RWPE2 (cell line): Measurements from ENCODE around the gene ST3GAL3.
A peak's percentile ranks its signal among the peaks of the same experiment; 100 is the strongest.

Experiments used
- ATAC-seq: fragments of 200-7000 bp; cut with Tn5 transposase; 3 replicates; pipeline ENCODE4 v1.9.1; 2021; ENCODE audit warnings: low read depth
- DNase-seq: peaks from one replicate; pipeline ENCODE4 v3.0.0-alpha.2; 2020; ENCODE audit warnings: low spot score
- H3K27ac ChIP-seq: fragments of 450-650 bp; 2 replicates; pipeline ENCODE4 v1.5.1; 2017; ENCODE audit warnings: mild to moderate bottlenecking; ENCODE audit not compliant: poor library complexity, severe bottlenecking
- H3K27me3 ChIP-seq: fragments of 250-450 bp; sonication (Bioruptor Pico); 2 replicates; pipeline ENCODE4 v1.5.1; 2021; ENCODE audit warnings: mild to moderate bottlenecking, moderate library complexity; ENCODE audit not compliant: insufficient read depth, poor library complexity, severe bottlenecking
- H3K36me3 ChIP-seq: fragments of 250-450 bp; sonication (Bioruptor Pico); 2 replicates; pipeline ENCODE4 v1.5.1; 2020; ENCODE audit warnings: low read depth, mild to moderate bottlenecking, moderate library complexity
- H3K4me1 ChIP-seq: fragments of 250-450 bp; sonication (Bioruptor Pico); 2 replicates; pipeline ENCODE4 v1.5.1; 2021; ENCODE audit warnings: mild to moderate bottlenecking, moderate library complexity; ENCODE audit not compliant: insufficient read depth, poor library complexity, severe bottlenecking
- H3K4me3 ChIP-seq: fragments of 250-450 bp; sonication (Bioruptor Pico); 2 replicates; pipeline ENCODE4 v1.5.1; 2021; ENCODE audit warnings: mild to moderate bottlenecking, moderate library complexity; ENCODE audit not compliant: severe bottlenecking
- H3K9me3 ChIP-seq: fragments of 250-450 bp; sonication (Bioruptor Pico); 2 replicates; pipeline ENCODE4 v1.5.1; 2021; ENCODE audit warnings: mild to moderate bottlenecking, moderate library complexity; ENCODE audit not compliant: severe bottlenecking
- CTCF ChIP-seq: fragments of 450-650 bp; IDR thresholded peaks from one replicate; pipeline ENCODE4 v1.5.1; 2017; ENCODE audit warnings: mild to moderate bottlenecking, moderate library complexity; ENCODE audit not compliant: poor library complexity, severe bottlenecking

Gene ST3GAL3

GRCh38 chr1:43731867-43732531, 24.7 kb downstream of the ST3GAL3 start:
- TF ChIP-seq CTCF, result no peak
- DNase-seq, result no peak
- H3K27ac ChIP-seq, result no peak overlapping the region
- H3K36me3 ChIP-seq, result peaks cover 9% of the 10 kb centered on the region
- H3K4me3 ChIP-seq, result no peak overlapping the region
- no peaks in the 10 kb centered on the region for H3K27me3 ChIP-seq
- no peak for ATAC-seq
- no peaks in the 10 kb centered on the region for H3K9me3 ChIP-seq
- H3K4me1 ChIP-seq, result no peaks in the 10 kb centered on the region

GRCh38 chr1:43736819-43737218, 29.5 kb downstream of the ST3GAL3 start:
- H3K27me3 ChIP-seq, result no peaks in the 10 kb centered on the region
- DNase-seq (no peak), ATAC-seq (no peak)
- no peak for TF ChIP-seq CTCF
- no peaks in the 10 kb centered on the region for H3K4me1 ChIP-seq
- no peaks in the 10 kb centered on the region for H3K9me3 ChIP-seq
- peaks cover 29% of the 10 kb centered on the region for H3K36me3 ChIP-seq
- H3K27ac ChIP-seq, result no peak overlapping the region
- no peak overlapping the region for H3K4me3 ChIP-seq

GRCh38 chr1:43742026-43742425, 34.7 kb downstream of the ST3GAL3 start:
- H3K27me3 ChIP-seq, result no peaks in the 10 kb centered on the region
- ATAC-seq (no peak), DNase-seq (no peak)
- peaks cover 30% of the 10 kb centered on the region for H3K36me3 ChIP-seq
- H3K27ac ChIP-seq, result no peak overlapping the region
- no peaks in the 10 kb centered on the region for H3K9me3 ChIP-seq
- H3K4me3 ChIP-seq, result no peak overlapping the region
- H3K4me1 ChIP-seq, result no peaks in the 10 kb centered on the region
- no peak for TF ChIP-seq CTCF

GRCh38 chr1:43743206-43743605, 35.9 kb downstream of the ST3GAL3 start:
- peaks cover 23% of the 10 kb centered on the region for H3K36me3 ChIP-seq
- no peaks in the 10 kb centered on the region for H3K9me3 ChIP-seq
- no peak overlapping the region for H3K4me3 ChIP-seq
- no peak for ATAC-seq
- H3K27me3 ChIP-seq, result no peaks in the 10 kb centered on the region
- no peak for TF ChIP-seq CTCF
- H3K27ac ChIP-seq, result no peak overlapping the region
- DNase-seq, result no peak
- H3K4me1 ChIP-seq, result no peaks in the 10 kb centered on the region

- Histone ChIP-seq H3K9me3 (no peaks in the 10 kb centered on the region), H3K27ac (no peak overlapping the region), H3K4me3 (no peak overlapping the region), H3K36me3 (peaks cover 11% of the 10 kb centered on the region), H3K4me1 (no peaks in the 10 kb centered on the region), H3K27me3 (no peaks in the 10 kb centered on the region)
- no peak for TF ChIP-seq CTCF
- ATAC-seq (0 out of 3 replicates have a peak, but pooled peaks have one; percentile 38), DNase-seq (no peak)
These were observed 40.4 kb downstream of the ST3GAL3 start for GRCh38 chr1:43747736-43748135.
